Measurements from ENCODE around the gene NFATC1. TPM values are rescaled to one million over a fixed set of nuclear protein-coding genes. Genes with fewer than 3 reads are reported as not detected.

Gene NFATC1
- total and polyA plus RNA-seq, 9 donors, result 8.4 to 28.3 (median 12.2) TPM

DNA sequence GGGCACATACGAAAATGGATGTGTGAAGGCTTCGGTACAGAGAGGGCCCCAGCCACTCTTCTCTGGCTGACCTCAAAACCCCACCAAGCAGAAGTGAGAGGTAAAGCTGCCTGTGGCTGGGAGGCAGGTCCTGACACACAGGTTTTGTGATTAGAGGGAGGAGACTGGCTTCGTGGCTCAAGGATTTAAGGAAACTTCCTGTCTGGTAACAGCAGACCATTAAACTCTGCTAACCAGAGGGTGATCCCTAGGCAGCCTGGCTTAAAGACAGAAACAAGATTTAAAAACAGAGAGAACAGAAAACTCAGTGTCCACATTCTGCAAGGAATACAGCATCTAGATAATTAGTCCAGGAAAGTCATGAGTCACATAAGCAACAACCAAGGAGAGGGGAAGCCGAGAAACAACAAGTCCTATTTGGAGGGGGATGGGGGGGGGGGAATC lies 101.9 kb downstream of the NFATC1 start:
- peak in 1 of 5 donors; percentile 12 for DNase-seq
- Histone ChIP-seq H3K27ac (no peak overlapping the region), H3K9me3 (no peaks in the 10 kb centered on the region), H3K36me3 (no peaks in the 10 kb centered on the region), H3K4me1 (ENCODE audit: insufficient read depth) (no peaks in the 10 kb centered on the region), H3K27me3 (no peaks in the 10 kb centered on the region), H3K4me3 (no peak overlapping the region)
- 60 to 74% (median 71%) methylated on average over 4 of the region's 4 CpGs for WGBS, 3 donors
- TF ChIP-seq POLR2A (IDR thresholded peaks at IDR 0.05), result no peak
- intact Hi-C loops (cut with DNase I), result no loop called here

GRCh38 chr18:79498662-79499061 lies 102.9 kb downstream of the NFATC1 start:
- H3K4me3 ChIP-seq, result no peak overlapping the region
- TF ChIP-seq EP300 (IDR thresholded peaks at IDR 0.05) (no peak), POLR2A (IDR thresholded peaks at IDR 0.05) (no peak)
- TF ChIP-seq, protein P1, sequence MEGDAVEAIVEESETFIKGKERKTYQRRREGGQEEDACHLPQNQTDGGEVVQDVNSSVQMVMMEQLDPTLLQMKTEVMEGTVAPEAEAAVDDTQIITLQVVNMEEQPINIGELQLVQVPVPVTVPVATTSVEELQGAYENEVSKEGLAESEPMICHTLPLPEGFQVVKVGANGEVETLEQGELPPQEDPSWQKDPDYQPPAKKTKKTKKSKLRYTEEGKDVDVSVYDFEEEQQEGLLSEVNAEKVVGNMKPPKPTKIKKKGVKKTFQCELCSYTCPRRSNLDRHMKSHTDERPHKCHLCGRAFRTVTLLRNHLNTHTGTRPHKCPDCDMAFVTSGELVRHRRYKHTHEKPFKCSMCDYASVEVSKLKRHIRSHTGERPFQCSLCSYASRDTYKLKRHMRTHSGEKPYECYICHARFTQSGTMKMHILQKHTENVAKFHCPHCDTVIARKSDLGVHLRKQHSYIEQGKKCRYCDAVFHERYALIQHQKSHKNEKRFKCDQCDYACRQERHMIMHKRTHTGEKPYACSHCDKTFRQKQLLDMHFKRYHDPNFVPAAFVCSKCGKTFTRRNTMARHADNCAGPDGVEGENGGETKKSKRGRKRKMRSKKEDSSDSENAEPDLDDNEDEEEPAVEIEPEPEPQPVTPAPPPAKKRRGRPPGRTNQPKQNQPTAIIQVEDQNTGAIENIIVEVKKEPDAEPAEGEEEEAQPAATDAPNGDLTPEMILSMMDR (IDR thresholded peaks at IDR 0.05), result no peak
- H3K36me3 ChIP-seq, result no peaks in the 10 kb centered on the region
- H3K9me3 ChIP-seq, result no peaks in the 10 kb centered on the region
- WGBS, 3 donors, result 90 to 96% (median 94%) methylated on average over 6 of the region's 6 CpGs
- intact Hi-C loops (cut with DNase I), result no loop called here
- DNase-seq, result peak in 1 of 5 donors; percentile 1
- H3K27ac ChIP-seq, result no peak overlapping the region
- no peaks in the 10 kb centered on the region for H3K27me3 ChIP-seq
- no peaks in the 10 kb centered on the region for H3K4me1 ChIP-seq (ENCODE audit: insufficient read depth)

DNA sequence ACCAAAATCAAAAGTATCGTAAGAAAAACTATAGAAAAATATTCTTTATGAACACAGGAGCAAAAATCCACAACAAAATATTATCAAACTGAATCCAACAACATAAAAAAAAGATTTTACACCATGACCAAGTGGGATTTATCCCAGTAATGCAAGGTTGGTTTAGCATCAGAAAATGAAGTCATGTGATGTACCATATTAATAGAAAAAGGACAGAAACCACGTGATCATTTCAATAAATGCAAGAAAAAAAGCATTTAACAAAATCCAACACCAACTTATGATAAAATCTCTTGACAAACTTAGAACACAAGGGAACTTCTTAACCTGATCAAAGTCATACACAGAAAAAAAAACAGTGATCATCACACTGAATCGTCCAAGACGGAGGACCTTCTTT lies 105.3 kb downstream of the NFATC1 start:
- WGBS, 3 donors, result 95 to 96% (median 95%) methylated on average over 4 of the region's 4 CpGs
- no peaks in the 10 kb centered on the region for H3K27me3 ChIP-seq
- no peak overlapping the region for H3K4me3 ChIP-seq
- intact Hi-C loops (cut with DNase I), result no loop called here
- H3K36me3 ChIP-seq, result no peaks in the 10 kb centered on the region
- no peaks in the 10 kb centered on the region for H3K9me3 ChIP-seq
- TF ChIP-seq EP300 (IDR thresholded peaks at IDR 0.05), result no peak
- TF ChIP-seq, protein P1 (IDR thresholded peaks at IDR 0.05), result no peak
- no peak for TF ChIP-seq POLR2A (IDR thresholded peaks at IDR 0.05)
- DNase-seq, result no peak
- H3K4me1 ChIP-seq (ENCODE audit: insufficient read depth), result peaks cover 1% of the 10 kb centered on the region
- H3K27ac ChIP-seq, result no peak overlapping the region

DNA sequence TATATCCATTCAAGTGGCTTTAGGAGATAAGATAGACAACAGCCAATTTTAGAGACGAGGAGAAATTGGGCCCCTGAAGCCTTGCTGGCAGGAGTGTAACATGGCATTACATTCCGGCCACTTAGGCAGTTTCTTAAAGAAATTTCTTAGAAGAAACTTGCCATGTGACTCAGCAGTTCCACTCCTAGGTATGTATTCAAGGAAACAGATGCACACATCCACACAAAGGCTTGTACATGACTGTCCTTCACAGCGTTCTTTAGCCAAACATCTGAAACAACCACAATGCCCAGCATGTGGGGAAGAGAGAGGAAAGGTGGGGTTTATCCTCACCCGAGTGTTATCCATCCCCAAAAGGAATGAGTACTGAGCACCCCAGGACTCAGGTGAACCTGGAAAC lies 107.1 kb downstream of the NFATC1 start:
- no peaks in the 10 kb centered on the region for H3K36me3 ChIP-seq
- H3K9me3 ChIP-seq, result no peaks in the 10 kb centered on the region
- peaks cover 12% of the 10 kb centered on the region for H3K4me1 ChIP-seq (ENCODE audit: insufficient read depth)
- TF ChIP-seq, protein P1 (IDR thresholded peaks at IDR 0.05), result no peak
- TF ChIP-seq EP300 (IDR thresholded peaks at IDR 0.05), result no peak
- TF ChIP-seq POLR2A (IDR thresholded peaks at IDR 0.05), result no peak
- DNase-seq, result no peak
- H3K4me3 ChIP-seq, result no peak overlapping the region
- intact Hi-C loops (cut with DNase I), result no loop called here
- no peaks in the 10 kb centered on the region for H3K27me3 ChIP-seq
- no peak overlapping the region for H3K27ac ChIP-seq
- WGBS, 3 donors, result 87 to 93% (median 92%) methylated on average over 4 of the region's 4 CpGs

DNA sequence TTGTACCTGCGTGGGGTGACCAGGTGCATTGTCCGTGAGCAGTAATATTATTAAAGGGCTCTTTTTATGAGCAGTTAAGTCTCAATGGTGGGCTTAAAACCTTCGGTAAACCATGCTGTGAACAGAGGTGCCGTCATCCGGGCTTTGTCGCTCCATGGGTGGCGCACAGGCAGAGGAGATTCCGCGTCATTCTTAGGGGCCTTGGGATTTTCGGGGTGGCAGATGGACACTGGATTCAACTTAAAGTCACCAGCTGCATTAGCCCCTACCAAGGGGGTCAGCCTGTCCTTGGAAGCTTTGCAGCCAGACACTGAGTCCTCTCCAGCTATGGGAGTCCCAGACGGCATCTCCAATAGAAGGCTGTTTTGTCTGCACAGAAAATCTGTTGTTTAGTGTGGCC lies 107.7 kb downstream of the NFATC1 start:
- peaks cover 12% of the 10 kb centered on the region for H3K4me1 ChIP-seq (ENCODE audit: insufficient read depth)
- WGBS, 3 donors, result 97 to 98% (median 98%) methylated on average over 11 of the region's 11 CpGs
- no peaks in the 10 kb centered on the region for H3K36me3 ChIP-seq
- TF ChIP-seq, protein P1 (IDR thresholded peaks at IDR 0.05), result no peak
- TF ChIP-seq POLR2A (IDR thresholded peaks at IDR 0.05) (no peak), EP300 (IDR thresholded peaks at IDR 0.05) (no peak)
- no peak overlapping the region for H3K4me3 ChIP-seq
- H3K9me3 ChIP-seq, result no peaks in the 10 kb centered on the region
- DNase-seq, result peak in 4 of 5 donors; percentile 6 to 13 (median 8)
- no peaks in the 10 kb centered on the region for H3K27me3 ChIP-seq
- no peak overlapping the region for H3K27ac ChIP-seq
- intact Hi-C loops (cut with DNase I), result no loop called here

Data from ovary (tissue), 9 donors.